Measurements from ENCODE around the gene SLC25A23.

GRCh38 chr19:6476896-6477431 lies 17.4 kb upstream of the SLC25A23 start:
- TF ChIP-seq CTCF (IDR thresholded peaks at IDR 0.05) (no peak), POLR2A (IDR thresholded peaks at IDR 0.05) (no peak)
